ENCODE results near the gene KIR2DL1. TPM values are rescaled to one million over a fixed set of nuclear protein-coding genes. Genes with fewer than 3 reads are reported as not detected.
"Not testable (repeated sequence)": the region's sequence is repeated elsewhere in the genome, so short reads cannot be mapped to it uniquely, and the experiment has no call there.

The KIR2DL1 gene
- polyA plus RNA-seq = 0.27 TPM
- long read RNA-seq, donor 1 = 0 reads
- long read RNA-seq, donor 2 = 0 reads
- long read RNA-seq, donor 3 = 0 reads
- long read RNA-seq, donor 4 = 0 reads
- long read RNA-seq, donor 5 = 0 reads
- long read RNA-seq, donor 6 = 0 reads
- long read RNA-seq, donor 7 = 0 reads
- long read RNA-seq, donor 8 = 0 reads
- long read RNA-seq, donor 9 = 0 reads
- long read RNA-seq, donor 10 = 0 reads
- long read RNA-seq, donor 11, partial matches to known transcripts = 0 of 1 reads
- long read RNA-seq, donor 11, other reads (novel, unspliced or antisense) = 0 of 1 reads

- not testable (repeated sequence) for DNase-seq; H3K4me1 ChIP-seq (ENCODE audit: control insufficient read depth, insufficient read depth, low read length); H3K4me3 ChIP-seq (ENCODE audit: low read length); H3K27me3 ChIP-seq (ENCODE audit: control insufficient read depth, insufficient read depth, low read length); H3K36me3 ChIP-seq (ENCODE audit: control insufficient read depth, insufficient read depth, low read length); H3K27ac ChIP-seq (ENCODE audit: low read length); H3K9me3 ChIP-seq (ENCODE audit: control insufficient read depth, low read depth, low read length)
- WGBS (ENCODE audit: insufficient coverage, low lambda C conversion rate) = no CpG with 5 or more reads among the region's 15 CpGs
Observed at GRCh38 chr19:54769646-54770045, at the start of gene KIR2DL1. Gene KIR2DL1, plus strand, starts transcription at chr19:54769793. Its CDS starts 58 bp downstream, at chr19:54769851.

GRCh38 chr19:54724142-54724541 lies 45.5 kb upstream of the KIR2DL1 start, which contains the start of gene KIR3DL3:
Gene KIR3DL3, plus strand, starts transcription at chr19:54724442. Its CDS starts 55 bp downstream, at chr19:54724497.
- no peaks in the 10 kb centered on the region for H3K27me3 ChIP-seq (ENCODE audit: control insufficient read depth, insufficient read depth, low read length)
- WGBS (ENCODE audit: insufficient coverage, low lambda C conversion rate) = no CpG with 5 or more reads among the region's 9 CpGs
- no peak within 1 kb of the TSS for H3K4me3 ChIP-seq (ENCODE audit: low read length)
- H3K36me3 ChIP-seq (ENCODE audit: control insufficient read depth, insufficient read depth, low read length) = no peaks in the 10 kb centered on the region
- no peak for DNase-seq
- no peaks in the 10 kb centered on the region for H3K4me1 ChIP-seq (ENCODE audit: control insufficient read depth, insufficient read depth, low read length)
- H3K27ac ChIP-seq (ENCODE audit: low read length) = no peak within 1 kb of the TSS
- no peaks in the 10 kb centered on the region for H3K9me3 ChIP-seq (ENCODE audit: control insufficient read depth, low read depth, low read length)

DNA sequence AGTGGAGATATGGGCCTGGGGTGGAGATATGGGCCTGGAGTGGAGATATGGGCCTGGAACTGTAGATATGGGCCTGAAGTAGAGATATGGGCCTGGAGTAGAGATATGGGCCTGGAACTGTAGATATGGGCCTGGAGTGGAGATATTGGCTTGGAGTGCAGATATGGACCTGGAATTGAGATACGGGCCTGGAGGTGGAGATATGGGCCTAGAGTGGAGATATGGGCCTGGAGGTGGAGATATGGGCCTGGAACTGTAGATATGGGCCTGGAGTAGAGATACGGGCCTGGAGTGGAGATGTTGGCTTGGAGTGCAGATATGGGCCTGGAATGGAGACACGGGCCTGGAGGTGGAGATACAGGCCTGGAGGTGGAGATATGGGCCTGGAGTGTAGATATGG lies 44.9 kb upstream of the KIR2DL1 start:
- Histone ChIP-seq H3K4me3 (ENCODE audit: low read length) (no peak overlapping the region), H3K27me3 (ENCODE audit: control insufficient read depth, insufficient read depth, low read length) (no peaks in the 10 kb centered on the region), H3K27ac (ENCODE audit: low read length) (no peak overlapping the region), H3K9me3 (ENCODE audit: control insufficient read depth, low read depth, low read length) (no peaks in the 10 kb centered on the region), H3K4me1 (ENCODE audit: control insufficient read depth, insufficient read depth, low read length) (no peaks in the 10 kb centered on the region), H3K36me3 (ENCODE audit: control insufficient read depth, insufficient read depth, low read length) (no peaks in the 10 kb centered on the region)
- WGBS (ENCODE audit: insufficient coverage, low lambda C conversion rate) = no CpG with 5 or more reads among the region's 3 CpGs
- no peak for DNase-seq

GRCh38 chr19:54725321-54725720 lies 44.3 kb upstream of the KIR2DL1 start:
- WGBS (ENCODE audit: insufficient coverage, low lambda C conversion rate) = no CpG with 5 or more reads among the region's 7 CpGs
- H3K4me3 ChIP-seq (ENCODE audit: low read length) = no peak overlapping the region
- no peaks in the 10 kb centered on the region for H3K36me3 ChIP-seq (ENCODE audit: control insufficient read depth, insufficient read depth, low read length)
- no peak overlapping the region for H3K27ac ChIP-seq (ENCODE audit: low read length)
- no peaks in the 10 kb centered on the region for H3K4me1 ChIP-seq (ENCODE audit: control insufficient read depth, insufficient read depth, low read length)
- no peak for DNase-seq
- no peaks in the 10 kb centered on the region for H3K27me3 ChIP-seq (ENCODE audit: control insufficient read depth, insufficient read depth, low read length)
- H3K9me3 ChIP-seq (ENCODE audit: control insufficient read depth, low read depth, low read length) = no peaks in the 10 kb centered on the region

- Histone ChIP-seq H3K27ac (ENCODE audit: low read length) (no peak overlapping the region), H3K4me3 (ENCODE audit: low read length) (no peak overlapping the region), H3K4me1 (ENCODE audit: control insufficient read depth, insufficient read depth, low read length) (no peaks in the 10 kb centered on the region), H3K9me3 (ENCODE audit: control insufficient read depth, low read depth, low read length) (no peaks in the 10 kb centered on the region), H3K27me3 (ENCODE audit: control insufficient read depth, insufficient read depth, low read length) (no peaks in the 10 kb centered on the region), H3K36me3 (ENCODE audit: control insufficient read depth, insufficient read depth, low read length) (no peaks in the 10 kb centered on the region)
- DNase-seq = no peak
- no CpG with 5 or more reads among the region's 10 CpGs for WGBS (ENCODE audit: insufficient coverage, low lambda C conversion rate)
Observed at GRCh38 chr19:54727562-54727961, 42.0 kb upstream of the KIR2DL1 start.

- no peaks in the 10 kb centered on the region for H3K9me3 ChIP-seq (ENCODE audit: control insufficient read depth, low read depth, low read length)
- no peak overlapping the region for H3K4me3 ChIP-seq (ENCODE audit: low read length)
- H3K4me1 ChIP-seq (ENCODE audit: control insufficient read depth, insufficient read depth, low read length) = no peaks in the 10 kb centered on the region
- no CpG with 5 or more reads among the region's 3 CpGs for WGBS (ENCODE audit: insufficient coverage, low lambda C conversion rate)
- H3K27me3 ChIP-seq (ENCODE audit: control insufficient read depth, insufficient read depth, low read length) = no peaks in the 10 kb centered on the region
- H3K36me3 ChIP-seq (ENCODE audit: control insufficient read depth, insufficient read depth, low read length) = no peaks in the 10 kb centered on the region
- no peak overlapping the region for H3K27ac ChIP-seq (ENCODE audit: low read length)
- no peak for DNase-seq
Observed at GRCh38 chr19:54728167-54728566, 41.4 kb upstream of the KIR2DL1 start.

DNA sequence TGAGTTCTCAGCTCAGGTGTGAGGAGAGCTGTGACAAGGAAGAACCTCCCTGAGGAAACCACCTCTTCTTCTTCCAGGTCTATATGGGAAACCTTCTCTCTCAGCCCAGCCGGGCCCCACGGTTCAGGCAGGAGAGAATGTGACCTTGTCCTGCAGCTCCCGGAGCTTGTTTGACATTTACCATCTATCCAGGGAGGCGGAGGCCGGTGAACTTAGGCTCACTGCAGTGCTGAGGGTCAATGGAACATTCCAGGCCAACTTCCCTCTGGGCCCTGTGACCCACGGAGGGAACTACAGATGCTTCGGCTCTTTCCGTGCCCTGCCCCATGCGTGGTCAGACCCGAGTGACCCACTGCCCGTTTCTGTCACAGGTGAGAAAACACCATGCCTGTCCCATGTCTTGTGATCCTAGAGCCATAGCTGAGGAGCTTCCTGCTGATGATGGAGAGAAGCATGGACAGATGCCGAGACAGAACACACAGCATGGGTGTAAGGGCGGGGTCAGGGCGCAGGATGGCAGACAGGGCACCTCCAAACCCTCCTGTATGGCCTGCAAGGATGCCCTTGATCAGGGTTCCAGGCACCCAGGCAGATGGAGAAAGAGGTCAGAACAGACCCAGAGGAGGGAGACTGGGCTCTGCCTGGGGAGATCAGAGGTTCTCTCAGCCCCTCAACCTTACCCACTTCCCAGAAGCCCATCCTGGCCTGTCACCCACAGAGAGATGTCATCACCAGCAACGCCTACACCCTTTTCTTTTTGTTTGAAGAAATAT lies 40.0 kb upstream of the KIR2DL1 start:
- no peak for DNase-seq
- Histone ChIP-seq H3K4me3 (ENCODE audit: low read length) (no peak overlapping the region), H3K27ac (ENCODE audit: low read length) (no peak overlapping the region), H3K9me3 (ENCODE audit: control insufficient read depth, low read depth, low read length) (no peaks in the 10 kb centered on the region), H3K36me3 (ENCODE audit: control insufficient read depth, insufficient read depth, low read length) (no peaks in the 10 kb centered on the region), H3K4me1 (ENCODE audit: control insufficient read depth, insufficient read depth, low read length) (no peaks in the 10 kb centered on the region), H3K27me3 (ENCODE audit: control insufficient read depth, insufficient read depth, low read length) (no peaks in the 10 kb centered on the region)
- no CpG with 5 or more reads among the region's 15 CpGs for WGBS (ENCODE audit: insufficient coverage, low lambda C conversion rate)

DNA sequence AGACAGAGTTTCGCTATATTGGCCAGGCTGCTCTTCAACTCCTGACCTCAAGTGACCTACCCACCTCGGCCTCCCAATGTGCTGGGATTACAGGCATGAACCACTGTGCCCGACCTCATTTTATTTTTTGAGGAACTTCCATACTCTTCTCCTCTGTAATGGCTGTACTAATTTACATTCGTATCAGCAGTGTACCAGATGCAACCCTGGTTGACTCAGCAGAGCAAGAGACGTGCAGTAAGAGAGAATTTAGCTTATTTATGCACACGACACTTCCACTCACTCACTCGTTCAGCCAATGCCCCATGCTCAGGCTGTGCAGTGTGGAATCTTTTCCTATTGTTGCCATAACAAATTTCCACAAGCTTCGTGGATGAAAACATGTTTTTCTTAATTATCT lies 38.4 kb upstream of the KIR2DL1 start:
- H3K4me1 ChIP-seq (ENCODE audit: control insufficient read depth, insufficient read depth, low read length) = no peaks in the 10 kb centered on the region
- H3K27me3 ChIP-seq (ENCODE audit: control insufficient read depth, insufficient read depth, low read length) = no peaks in the 10 kb centered on the region
- no peaks in the 10 kb centered on the region for H3K36me3 ChIP-seq (ENCODE audit: control insufficient read depth, insufficient read depth, low read length)
- no peaks in the 10 kb centered on the region for H3K9me3 ChIP-seq (ENCODE audit: control insufficient read depth, low read depth, low read length)
- no peak overlapping the region for H3K4me3 ChIP-seq (ENCODE audit: low read length)
- H3K27ac ChIP-seq (ENCODE audit: low read length) = no peak overlapping the region
- no peak for DNase-seq
- 60% methylated on average over 2 of the region's 8 CpGs for WGBS (ENCODE audit: insufficient coverage, low lambda C conversion rate)

- not testable (repeated sequence) for H3K36me3 ChIP-seq (ENCODE audit: control insufficient read depth, insufficient read depth, low read length); H3K4me3 ChIP-seq (ENCODE audit: low read length); H3K9me3 ChIP-seq (ENCODE audit: control insufficient read depth, low read depth, low read length); H3K4me1 ChIP-seq (ENCODE audit: control insufficient read depth, insufficient read depth, low read length); H3K27me3 ChIP-seq (ENCODE audit: control insufficient read depth, insufficient read depth, low read length); H3K27ac ChIP-seq (ENCODE audit: low read length); DNase-seq
- 80% methylated on average over 5 of the region's 16 CpGs for WGBS (ENCODE audit: insufficient coverage, low lambda C conversion rate)
Observed at GRCh38 chr19:54738306-54738705, 31.3 kb upstream of the KIR2DL1 start, which contains the start of gene KIR2DL3. Gene KIR2DL3, plus strand, starts transcription at chr19:54738513. Its CDS starts 33 bp downstream, at chr19:54738546.

DNA sequence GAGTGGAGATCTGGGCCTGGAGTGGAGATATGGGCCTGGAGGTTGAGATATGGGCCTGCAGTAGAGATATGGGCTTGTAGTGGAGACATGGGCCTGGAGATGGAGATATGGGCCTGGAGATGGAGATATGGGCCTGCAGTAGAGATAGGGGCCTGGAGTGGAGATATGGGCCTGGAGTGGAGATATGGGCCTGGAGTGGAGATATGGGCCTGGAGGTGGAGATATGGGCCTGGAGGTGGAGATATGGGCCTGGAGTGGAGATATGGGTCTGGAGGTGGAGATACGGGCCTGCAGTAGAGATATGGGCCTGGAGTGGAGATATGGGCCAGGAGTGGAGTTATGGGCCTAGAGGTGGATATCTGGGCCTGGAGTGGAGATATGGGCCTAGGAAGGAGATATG lies 30.9 kb upstream of the KIR2DL1 start:
- no peaks in the 10 kb centered on the region for H3K4me1 ChIP-seq (ENCODE audit: control insufficient read depth, insufficient read depth, low read length)
- WGBS (ENCODE audit: insufficient coverage, low lambda C conversion rate) = 60% methylated on average over 1 of the region's 1 CpG
- H3K27ac ChIP-seq (ENCODE audit: low read length) = no peak overlapping the region
- H3K9me3 ChIP-seq (ENCODE audit: control insufficient read depth, low read depth, low read length) = no peaks in the 10 kb centered on the region
- no peaks in the 10 kb centered on the region for H3K27me3 ChIP-seq (ENCODE audit: control insufficient read depth, insufficient read depth, low read length)
- no peak for DNase-seq
- no peaks in the 10 kb centered on the region for H3K36me3 ChIP-seq (ENCODE audit: control insufficient read depth, insufficient read depth, low read length)
- H3K4me3 ChIP-seq (ENCODE audit: low read length) = no peak overlapping the region
